ENCODE results near the gene AOC1. TPM values are rescaled to one million over a fixed set of nuclear protein-coding genes. Genes with fewer than 3 reads are reported as not detected.

AOC1 gene
- total RNA-seq, 1 donor from 2014 or later = not detected

GRCh38 chr7:150871601-150872000 is 19.3 kb downstream of the AOC1 start:
- intact Hi-C loops (cut with DNase I) = no loop called here
- TF ChIP-seq POLR2A (IDR thresholded peaks at IDR 0.05) (no peak), POLR2AphosphoS5 (IDR thresholded peaks at IDR 0.05; ENCODE audit: insufficient read depth in 1 of 2, low read depth in 1 of 2) (no peak)
- TF ChIP-seq, protein P1, sequence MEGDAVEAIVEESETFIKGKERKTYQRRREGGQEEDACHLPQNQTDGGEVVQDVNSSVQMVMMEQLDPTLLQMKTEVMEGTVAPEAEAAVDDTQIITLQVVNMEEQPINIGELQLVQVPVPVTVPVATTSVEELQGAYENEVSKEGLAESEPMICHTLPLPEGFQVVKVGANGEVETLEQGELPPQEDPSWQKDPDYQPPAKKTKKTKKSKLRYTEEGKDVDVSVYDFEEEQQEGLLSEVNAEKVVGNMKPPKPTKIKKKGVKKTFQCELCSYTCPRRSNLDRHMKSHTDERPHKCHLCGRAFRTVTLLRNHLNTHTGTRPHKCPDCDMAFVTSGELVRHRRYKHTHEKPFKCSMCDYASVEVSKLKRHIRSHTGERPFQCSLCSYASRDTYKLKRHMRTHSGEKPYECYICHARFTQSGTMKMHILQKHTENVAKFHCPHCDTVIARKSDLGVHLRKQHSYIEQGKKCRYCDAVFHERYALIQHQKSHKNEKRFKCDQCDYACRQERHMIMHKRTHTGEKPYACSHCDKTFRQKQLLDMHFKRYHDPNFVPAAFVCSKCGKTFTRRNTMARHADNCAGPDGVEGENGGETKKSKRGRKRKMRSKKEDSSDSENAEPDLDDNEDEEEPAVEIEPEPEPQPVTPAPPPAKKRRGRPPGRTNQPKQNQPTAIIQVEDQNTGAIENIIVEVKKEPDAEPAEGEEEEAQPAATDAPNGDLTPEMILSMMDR (IDR thresholded peaks at IDR 0.05) = no peak
- Histone ChIP-seq H3K9me3 (no peaks in the 10 kb centered on the region), H3K4me3 (no peak overlapping the region), H3K27ac (no peak overlapping the region), H3K27me3 (no peaks in the 10 kb centered on the region), H3K36me3 (no peaks in the 10 kb centered on the region), H3K4me1 (peaks cover 2% of the 10 kb centered on the region)
- no peak for DNase-seq (ENCODE audit: extremely low spot score in 2 of 2)

DNA sequence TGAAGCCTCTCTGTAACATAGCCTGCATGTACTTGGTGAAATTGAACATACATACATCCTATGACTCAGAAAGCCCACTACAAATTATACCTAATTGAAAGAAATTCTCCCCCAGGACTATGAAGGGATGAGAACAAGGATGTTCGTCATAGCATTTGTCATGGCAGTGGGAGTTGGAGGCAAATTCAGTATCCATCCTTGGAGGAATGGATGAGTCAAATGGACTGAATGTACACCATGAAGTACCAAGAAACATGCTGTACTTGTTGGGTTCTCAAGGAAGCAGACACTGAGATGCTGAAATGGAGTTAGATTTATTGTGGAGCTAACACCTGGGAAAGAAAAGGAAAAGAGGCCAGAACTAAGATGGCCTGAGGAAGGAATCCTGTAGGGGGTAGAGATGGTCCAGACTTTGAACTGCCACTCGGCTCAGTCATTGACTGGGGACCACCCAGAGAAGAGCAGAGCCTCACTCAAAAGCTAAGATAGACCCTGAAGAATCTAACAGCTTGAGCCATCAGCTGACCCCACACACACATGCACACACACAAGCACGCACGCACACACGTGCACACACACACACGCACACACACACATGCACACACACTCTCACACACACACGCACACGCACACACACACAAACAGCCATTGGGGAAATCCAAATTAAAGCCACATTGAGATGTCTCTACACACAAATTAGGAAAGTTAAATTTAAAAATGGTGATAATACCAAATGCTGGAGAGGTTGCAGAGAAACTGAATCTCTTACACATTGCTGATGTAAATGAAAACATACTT is 22.3 kb downstream of the AOC1 start:
- TF ChIP-seq, protein P1 (IDR thresholded peaks at IDR 0.05) = no peak
- TF ChIP-seq POLR2A (IDR thresholded peaks at IDR 0.05) (no peak), POLR2AphosphoS5 (IDR thresholded peaks at IDR 0.05; ENCODE audit: insufficient read depth in 1 of 2, low read depth in 1 of 2) (no peak)
- no peaks in the 10 kb centered on the region for H3K27me3 ChIP-seq
- H3K36me3 ChIP-seq = no peaks in the 10 kb centered on the region
- no peak overlapping the region for H3K27ac ChIP-seq
- no peak overlapping the region for H3K4me3 ChIP-seq
- intact Hi-C loops (cut with DNase I) = no loop called here
- H3K9me3 ChIP-seq = no peaks in the 10 kb centered on the region
- DNase-seq (ENCODE audit: extremely low spot score in 2 of 2) = peak in 1 of 2 donors; percentile 37
- peaks cover 5% of the 10 kb centered on the region for H3K4me1 ChIP-seq

DNA sequence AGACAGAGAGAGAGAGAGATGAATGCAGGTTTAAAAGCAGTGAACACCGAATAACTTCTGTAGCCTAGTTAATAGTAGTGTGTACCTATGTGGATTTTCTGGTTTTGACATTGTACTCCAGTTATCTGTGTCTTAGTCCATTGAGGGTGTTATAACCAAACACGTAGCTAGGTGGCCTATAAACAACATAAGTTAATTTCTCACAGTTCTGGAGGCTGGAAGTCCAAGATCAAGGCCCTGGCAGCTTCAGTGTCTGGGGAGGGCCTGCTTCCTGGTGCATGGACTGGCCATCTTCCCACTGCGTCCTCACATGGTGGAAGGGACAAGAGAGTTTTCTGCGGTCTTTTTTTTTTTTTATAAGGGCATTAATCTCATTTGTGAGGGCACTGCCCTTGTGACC is 23.5 kb downstream of the AOC1 start:
- DNase-seq (ENCODE audit: extremely low spot score in 2 of 2) = peak in 1 of 2 donors; percentile 11
- no peak for TF ChIP-seq POLR2A (IDR thresholded peaks at IDR 0.05)
- TF ChIP-seq POLR2AphosphoS5 (IDR thresholded peaks at IDR 0.05; ENCODE audit: insufficient read depth in 1 of 2, low read depth in 1 of 2) = no peak
- TF ChIP-seq, protein P1 (IDR thresholded peaks at IDR 0.05) = no peak
- Histone ChIP-seq H3K36me3 (no peaks in the 10 kb centered on the region), H3K27ac (no peak overlapping the region), H3K4me1 (peaks cover 5% of the 10 kb centered on the region), H3K27me3 (no peaks in the 10 kb centered on the region), H3K9me3 (peaks cover under 1% of the 10 kb centered on the region), H3K4me3 (no peak overlapping the region)
- intact Hi-C loops (cut with DNase I) = no loop called here

GRCh38 chr7:150876817-150877526 is 24.7 kb downstream of the AOC1 start:
- Histone ChIP-seq H3K36me3 (no peaks in the 10 kb centered on the region), H3K27ac (peak overlapping the region; percentile 32), H3K9me3 (peaks cover 8% of the 10 kb centered on the region), H3K27me3 (no peaks in the 10 kb centered on the region), H3K4me1 (peaks cover 5% of the 10 kb centered on the region), H3K4me3 (no peak overlapping the region)
- peak in 1 of 2 donors; percentile 82 for DNase-seq (ENCODE audit: extremely low spot score in 2 of 2)
- TF ChIP-seq, protein P1 (IDR thresholded peaks at IDR 0.05) = peak in 2 of 3 experiments; percentile 9 to 57
- TF ChIP-seq POLR2A (IDR thresholded peaks at IDR 0.05) = no peak
- intact Hi-C loops (cut with DNase I) = no loop called here

- TF ChIP-seq, protein P1 (IDR thresholded peaks at IDR 0.05) = no peak
- TF ChIP-seq POLR2AphosphoS5 (IDR thresholded peaks at IDR 0.05; ENCODE audit: insufficient read depth in 1 of 2, low read depth in 1 of 2) (no peak), POLR2A (IDR thresholded peaks at IDR 0.05) (no peak)
- H3K4me3 ChIP-seq = no peak overlapping the region
- DNase-seq (ENCODE audit: extremely low spot score in 2 of 2) = peak in 1 of 2 donors; percentile 60
- H3K36me3 ChIP-seq = no peaks in the 10 kb centered on the region
- H3K27me3 ChIP-seq = no peaks in the 10 kb centered on the region
- peaks cover 8% of the 10 kb centered on the region for H3K9me3 ChIP-seq
- H3K27ac ChIP-seq = no peak overlapping the region
- intact Hi-C loops (cut with DNase I) = no loop called here
- H3K4me1 ChIP-seq = peaks cover 5% of the 10 kb centered on the region
Observed at GRCh38 chr7:150877536-150877935, 25.2 kb downstream of the AOC1 start.

Data from vagina (tissue), 2 donors.